Stimulated activated CD4-positive, alpha-beta T cell treated with anti-CD3 and anti-CD28 coated beads, Interleukin-15, amount 100 ng/mL, for 1 hour (primary cell): Measurements from ENCODE around the gene HDAC8.

Experiments used
- DNase-seq, 2 donors: peaks; one replicate each; pipeline ENCODE4 v3.0.0-alpha.2; 2020; ENCODE audit warnings: low read depth in 1 of 2, low spot score in 1 of 2

Gene HDAC8

DNA sequence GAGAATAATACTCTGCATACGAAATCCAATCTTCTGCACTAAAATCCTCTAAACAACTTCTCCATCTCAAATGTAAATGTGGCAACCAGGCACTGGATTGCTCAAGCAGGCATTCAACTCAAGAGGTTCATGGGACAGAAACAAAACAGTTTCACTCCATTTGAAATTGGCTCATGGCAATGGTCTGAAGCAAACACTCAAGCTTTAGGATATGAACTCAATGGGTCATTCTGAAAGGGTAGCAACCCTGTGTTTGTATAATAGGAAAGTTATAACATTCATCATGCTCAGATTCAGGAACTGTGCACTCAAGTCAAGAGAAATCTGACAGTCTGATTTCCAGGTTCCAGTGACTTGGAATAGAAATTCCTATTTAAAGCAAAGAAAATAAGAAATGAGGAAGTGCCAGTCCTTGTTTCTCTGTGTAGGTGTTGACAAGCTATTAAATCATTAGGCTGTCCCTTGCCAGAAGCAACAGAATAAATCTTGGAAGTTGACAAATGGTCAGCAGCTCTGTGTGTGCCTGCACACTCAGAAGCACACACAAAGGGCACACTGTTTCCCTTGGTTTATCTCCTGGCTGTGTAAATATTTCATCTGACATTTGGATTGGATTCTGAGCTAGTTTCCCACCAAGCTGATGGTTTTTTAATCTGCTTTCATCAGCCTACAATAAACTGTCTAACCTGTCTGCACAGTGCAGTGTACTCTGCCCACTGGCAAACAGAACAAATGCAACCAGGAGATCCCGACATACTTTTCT lies 191.0 kb downstream of the HDAC8 start:
- no peak for DNase-seq

DNA sequence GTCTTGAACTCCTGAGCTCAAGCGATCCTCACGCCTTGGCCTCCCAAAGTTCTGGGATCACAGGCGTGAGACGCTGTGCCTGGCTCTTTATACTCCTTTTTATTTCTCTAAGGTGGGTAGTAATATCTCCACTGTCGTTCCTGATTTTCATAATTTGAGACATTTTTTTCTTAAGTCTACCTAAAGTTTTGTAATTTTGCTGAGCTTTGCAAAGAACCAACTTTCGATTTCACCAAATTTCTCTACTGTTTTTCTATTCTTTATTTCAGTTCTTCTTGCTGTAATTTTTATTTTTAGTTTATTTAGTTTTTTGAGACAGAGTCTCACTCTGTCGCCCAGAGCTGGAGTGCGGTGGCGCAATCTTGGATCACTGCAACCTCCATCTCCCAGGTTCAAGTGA lies 196.5 kb downstream of the HDAC8 start:
- DNase-seq: no peak

DNA sequence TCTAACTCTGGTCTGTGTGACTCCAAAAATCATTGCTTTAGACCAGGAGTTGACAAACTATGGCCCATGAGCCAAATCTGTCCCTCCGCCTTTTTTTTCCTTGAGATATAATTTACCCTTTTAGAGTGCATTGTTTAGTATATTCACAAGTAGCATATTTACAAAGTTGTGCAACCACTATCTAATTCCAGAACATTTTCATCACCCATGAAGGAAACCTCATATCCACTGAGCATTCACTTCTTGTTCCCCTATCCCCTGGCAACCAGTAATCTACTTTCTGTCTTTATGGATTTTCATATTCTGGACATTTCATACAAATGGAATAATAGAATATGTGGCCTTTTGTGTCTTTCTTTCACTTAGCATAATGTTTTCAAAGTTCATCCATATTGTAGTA lies 199.5 kb downstream of the HDAC8 start:
- DNase-seq: no peak

DNA sequence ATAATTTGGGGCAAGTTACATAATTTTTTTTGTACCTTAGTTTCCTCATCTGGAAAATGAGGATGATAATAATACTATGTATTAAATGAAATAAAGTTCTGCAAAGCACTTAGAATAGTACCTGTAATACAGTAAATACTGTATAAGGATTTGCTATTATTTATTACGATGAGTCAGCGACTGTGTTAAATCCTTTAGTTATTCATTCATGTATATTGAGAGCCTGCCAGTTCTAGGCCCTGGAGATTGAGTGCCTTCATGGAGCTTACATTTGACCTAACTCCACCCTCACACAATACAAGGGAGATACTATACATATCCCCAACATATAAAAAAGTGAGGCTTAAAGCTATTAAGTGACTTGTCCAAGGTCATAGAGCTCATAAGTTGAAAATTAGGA lies 199.9 kb downstream of the HDAC8 start:
- DNase-seq: no peak

DNA sequence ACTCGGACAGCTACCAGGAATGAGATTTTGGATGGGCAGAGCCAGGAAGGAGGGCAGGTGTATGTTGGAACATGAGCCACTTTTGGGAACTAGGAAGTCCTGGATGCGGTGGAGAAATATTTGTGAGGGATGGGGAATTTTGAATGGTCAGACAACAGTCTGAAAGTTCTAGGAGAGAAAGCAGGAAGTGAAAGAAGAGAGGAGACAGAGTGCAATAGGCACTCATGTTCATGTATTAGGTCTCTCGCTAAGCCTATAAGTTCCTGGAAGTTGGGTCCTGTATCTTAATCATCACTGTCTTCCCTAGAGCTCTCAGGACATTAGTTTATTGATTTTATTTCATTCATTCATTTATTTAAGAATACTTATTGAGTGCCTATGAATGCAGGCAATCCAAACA lies 201.2 kb downstream of the HDAC8 start:
- DNase-seq: no peak

DNA sequence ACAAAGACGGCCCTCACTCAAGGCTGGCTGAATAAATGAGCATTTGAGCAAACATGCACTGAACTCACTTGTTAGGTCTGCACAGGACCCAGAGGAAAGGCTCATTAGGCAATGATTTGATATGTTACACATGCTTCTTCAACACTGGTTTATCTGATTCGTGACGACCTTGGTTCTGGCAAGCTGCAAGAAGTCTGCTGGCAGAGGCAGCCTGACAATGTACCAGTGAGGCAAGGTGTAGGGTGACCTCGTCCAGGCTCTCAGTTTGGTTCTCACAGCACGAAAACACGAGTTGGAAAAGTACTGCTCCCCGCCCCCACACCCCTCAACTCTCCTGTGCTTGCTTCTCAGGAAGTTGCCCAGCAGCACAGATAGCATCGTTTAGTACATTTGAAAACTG lies 203.8 kb downstream of the HDAC8 start:
- no peak for DNase-seq

DNA sequence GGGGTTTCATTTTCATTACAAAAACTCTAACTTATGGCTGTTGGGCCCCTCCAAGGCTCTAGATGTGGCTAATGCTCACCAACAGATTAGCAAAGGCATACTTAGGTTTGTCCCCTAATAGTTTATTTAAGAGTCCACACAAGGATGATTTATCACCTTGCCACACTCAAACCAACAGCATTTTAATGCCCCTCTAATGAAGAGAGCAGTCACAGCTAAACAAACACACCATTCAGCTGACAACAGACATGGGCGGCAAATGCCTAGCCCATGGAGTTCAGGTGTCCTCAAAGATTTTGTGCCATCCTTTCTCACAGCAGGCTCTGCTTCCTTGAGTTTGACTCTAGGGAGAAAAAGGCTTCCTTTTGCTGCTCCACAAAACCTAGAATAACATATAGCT lies 205.1 kb downstream of the HDAC8 start:
- DNase-seq: no peak

DNA sequence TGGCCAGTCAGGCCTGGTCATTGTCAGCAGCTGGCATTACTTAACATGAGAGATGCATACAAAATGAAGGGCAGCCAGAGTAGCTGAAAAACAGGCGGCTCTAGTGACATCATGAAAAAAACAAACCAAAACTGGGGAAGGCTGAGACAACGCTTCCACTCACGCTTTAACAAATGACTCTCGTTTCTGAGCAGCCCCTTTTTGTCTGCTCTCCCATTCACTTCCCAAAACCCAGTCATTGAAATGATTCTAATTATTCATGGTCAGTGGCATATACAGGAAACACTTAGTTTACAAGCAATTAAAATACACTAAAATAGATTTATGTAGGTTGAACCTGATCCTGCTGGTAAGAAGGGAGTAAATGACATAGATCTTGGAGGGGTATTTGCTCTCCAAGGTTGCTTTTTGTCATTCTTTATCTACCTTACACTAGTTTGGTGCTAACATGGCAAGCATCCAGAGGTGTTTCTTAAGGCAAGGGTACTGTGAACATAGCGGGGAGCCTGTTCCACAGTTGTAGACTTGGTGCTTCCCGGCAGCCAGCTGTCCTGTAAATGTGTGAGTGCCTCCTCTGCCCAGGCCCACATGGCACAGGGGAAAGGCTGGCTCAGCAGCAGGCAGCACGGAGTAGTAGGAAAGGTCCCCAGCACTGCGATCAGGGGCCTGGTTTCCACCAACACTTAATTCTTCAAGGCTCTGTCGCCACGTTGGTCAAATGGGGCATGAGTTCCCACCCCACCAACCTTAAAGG lies 205.8 kb downstream of the HDAC8 start:
- no peak for DNase-seq

DNA sequence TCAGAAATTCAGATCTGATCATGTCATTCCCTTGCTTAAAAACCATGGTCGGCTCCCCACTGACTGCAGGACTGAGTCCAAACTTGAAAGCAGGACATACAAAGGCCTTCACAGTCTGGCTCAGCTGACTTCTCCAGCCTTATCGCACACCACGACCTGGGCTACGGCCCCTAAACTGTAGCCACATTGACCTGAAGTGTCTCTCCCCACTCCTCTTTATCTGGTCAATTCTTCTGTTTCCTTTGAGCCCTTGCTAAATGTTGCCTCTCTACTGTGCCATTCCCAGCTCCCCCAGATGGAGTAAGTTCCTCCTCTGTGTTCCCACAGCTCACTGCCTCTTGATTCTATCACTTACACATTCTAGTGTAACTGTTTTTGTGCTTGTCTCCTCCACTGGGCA lies 206.5 kb downstream of the HDAC8 start:
- no peak for DNase-seq

DNA sequence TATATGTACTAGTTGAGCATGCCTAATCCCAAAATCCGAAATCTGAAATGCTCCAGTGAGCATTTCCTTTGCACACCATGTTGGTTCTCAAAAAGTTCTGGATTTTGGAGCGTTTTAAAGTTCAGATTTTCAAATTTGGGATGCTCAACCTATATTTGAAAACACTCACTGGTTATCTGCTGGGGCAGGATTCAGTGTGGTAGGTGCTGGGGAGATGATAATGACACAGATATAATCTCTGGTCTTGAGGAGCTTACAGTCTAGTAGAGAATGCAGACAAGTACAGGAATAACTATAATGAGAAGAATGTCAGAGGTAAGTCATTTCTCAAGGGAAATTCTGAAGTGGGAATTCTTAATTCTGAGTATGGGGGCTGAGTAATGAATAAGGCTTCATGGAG lies 207.5 kb downstream of the HDAC8 start:
- no peak for DNase-seq

DNA sequence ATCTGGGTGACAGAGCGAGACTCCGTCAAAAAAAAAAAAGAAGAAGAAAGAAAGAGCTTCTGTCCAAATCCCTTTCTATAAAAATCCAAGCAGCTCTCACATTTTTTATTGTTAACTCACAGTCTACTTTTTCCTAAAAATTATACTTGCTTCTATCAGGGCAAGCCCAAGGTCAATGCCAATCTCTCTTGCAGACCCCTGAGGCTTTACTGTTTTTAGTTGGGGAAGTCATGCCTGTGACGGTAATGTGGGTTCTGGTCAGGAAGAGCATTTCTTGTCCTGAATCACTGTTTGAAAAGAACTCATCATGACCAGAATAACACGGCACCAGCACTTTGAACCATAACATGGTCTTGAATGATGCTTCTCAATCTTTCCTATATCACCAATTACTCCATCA lies 212.3 kb downstream of the HDAC8 start:
- DNase-seq: no peak

DNA sequence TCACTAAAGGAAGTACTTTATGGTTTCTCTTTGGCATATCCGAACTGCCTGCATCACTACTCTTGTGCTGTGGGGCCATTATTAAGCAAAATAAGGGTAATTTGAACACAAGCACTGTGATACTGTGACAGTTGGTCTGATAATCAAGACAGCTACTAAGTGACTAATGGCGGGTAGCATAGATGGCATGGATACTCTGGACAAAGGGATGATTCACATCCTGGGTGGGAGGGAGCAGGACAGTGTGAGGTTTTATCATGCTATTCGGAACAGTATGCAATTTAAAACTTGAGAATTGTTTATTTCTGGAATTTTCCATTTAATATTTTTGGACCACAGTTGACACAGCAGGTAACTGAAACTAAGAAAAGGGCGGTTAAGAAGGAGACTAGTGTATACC lies 214.3 kb downstream of the HDAC8 start:
- DNase-seq: no peak

DNA sequence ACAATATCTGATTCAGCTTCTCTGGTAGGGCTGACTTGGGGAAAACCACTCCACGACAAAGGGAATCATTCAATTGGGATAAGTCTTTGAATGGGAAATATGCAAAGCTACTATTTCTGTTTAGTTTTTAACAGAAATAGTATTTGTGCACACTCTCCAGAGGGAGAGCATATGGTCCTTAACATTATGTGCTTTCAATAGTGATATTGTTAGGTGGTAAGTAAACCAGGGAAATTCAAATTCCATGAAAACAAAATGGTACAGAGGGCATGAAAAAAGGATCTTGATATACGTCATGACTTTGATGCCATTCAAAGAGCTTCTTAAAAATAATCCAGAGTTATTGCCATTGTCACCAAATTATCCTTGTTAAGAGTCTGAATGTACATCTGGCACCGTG lies 219.9 kb downstream of the HDAC8 start:
- DNase-seq: no peak

DNA sequence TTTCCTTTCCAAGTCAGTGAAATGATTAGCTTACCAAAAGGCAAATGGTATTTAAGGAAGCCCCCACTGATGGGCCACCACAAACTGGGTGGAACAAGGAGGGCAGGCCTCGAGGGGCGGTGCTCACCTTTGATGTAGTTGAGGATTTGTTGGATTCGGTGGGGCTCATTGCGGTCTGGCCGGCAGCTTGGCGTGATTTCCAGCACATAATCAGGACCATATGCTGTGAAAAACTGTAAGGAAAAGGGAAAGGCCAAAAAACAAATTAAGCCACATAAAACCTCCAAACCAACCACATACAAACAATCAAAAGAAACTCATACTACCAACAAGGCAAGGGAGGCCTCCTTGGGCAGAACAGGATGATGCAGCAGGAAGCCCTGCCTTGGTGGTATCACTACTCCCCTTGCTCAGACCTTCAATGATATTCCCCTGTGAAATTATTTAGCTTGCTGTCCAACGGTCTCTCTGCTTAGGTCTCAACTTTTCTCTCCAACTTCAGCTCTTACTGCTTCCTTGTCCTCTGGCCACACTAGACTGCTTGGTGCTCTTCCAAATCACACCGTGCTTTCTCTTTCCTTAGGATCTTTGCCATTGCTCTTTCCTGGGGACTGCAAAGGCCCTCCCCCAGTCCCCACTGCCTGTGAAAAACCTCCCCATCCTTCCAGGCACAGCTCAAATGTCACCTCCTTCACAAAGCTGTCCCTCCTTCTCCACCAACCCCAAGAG lies 220.9 kb downstream of the HDAC8 start:
- no peak for DNase-seq

DNA sequence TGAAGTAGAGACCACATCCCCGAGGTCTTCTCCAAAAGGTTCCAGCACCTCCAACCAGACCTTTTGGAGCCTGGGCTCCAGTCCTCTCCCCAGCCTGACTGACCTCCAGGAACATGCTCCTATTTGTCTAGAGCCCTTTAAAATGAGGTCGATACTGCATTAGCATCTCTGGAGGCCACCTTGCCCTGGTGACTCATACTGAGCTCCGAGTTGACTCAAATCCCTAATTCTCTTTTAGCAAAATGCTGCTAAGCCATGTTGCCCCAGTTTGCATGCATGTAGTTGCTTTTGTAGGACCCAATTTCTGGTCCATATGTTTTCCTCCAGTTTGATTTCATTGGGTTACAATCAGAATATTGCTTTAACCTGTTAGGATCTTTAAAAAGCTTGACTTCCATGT lies 223.5 kb downstream of the HDAC8 start:
- DNase-seq: no peak

DNA sequence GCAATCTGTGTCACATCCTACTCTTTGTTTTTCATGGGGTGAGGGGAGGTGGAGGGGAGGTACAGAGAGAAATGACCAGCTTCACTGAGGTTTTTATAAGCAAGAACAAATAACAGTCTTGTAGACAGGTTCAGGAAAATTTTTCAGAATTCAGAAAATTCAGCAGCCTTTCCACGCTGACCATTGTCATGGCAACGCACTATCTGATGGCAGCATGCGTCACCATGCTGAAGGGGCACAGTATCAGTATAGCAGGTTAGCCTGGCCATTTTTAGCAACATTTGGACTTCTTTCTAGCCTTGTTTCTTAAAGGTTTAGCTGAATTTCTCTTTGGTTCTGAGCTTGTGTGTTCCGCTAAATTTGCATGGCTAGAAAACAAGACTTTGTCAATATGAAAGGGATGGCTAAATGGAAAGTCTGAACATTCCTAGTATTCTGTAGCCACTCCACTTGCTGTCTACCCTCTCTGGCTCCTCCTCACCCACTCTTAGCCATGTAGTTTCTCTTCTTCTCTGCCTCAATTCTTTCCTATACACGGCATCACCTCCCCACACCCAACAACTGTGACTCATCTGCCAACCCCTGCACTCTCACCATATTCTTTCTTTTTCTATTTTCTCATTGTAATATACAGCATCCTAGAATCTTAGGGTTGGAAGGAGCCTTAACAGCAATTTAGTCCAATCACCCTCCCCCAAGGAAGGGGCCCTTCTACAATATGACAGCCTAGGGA lies 224.2 kb downstream of the HDAC8 start:
- no peak for DNase-seq

DNA sequence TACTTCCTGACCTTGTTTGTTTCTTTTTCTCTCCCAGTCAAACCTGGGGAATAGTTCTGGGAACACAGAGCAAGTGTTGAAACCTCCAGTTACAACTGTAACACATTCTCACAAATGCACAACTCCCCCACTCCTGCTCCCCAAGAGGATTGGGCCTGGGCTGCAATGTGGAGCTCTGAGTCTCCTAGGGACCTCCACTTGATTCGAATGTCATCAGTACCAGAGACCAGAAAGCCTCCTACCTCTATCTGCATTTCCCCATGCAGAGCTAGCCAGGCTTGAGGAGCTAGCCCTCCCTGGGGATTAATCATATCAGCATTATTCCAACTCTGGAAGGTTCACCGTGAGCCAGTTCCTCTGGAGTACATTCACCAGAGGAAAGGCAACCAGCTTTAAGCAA lies 225.3 kb downstream of the HDAC8 start:
- no peak for DNase-seq

DNA sequence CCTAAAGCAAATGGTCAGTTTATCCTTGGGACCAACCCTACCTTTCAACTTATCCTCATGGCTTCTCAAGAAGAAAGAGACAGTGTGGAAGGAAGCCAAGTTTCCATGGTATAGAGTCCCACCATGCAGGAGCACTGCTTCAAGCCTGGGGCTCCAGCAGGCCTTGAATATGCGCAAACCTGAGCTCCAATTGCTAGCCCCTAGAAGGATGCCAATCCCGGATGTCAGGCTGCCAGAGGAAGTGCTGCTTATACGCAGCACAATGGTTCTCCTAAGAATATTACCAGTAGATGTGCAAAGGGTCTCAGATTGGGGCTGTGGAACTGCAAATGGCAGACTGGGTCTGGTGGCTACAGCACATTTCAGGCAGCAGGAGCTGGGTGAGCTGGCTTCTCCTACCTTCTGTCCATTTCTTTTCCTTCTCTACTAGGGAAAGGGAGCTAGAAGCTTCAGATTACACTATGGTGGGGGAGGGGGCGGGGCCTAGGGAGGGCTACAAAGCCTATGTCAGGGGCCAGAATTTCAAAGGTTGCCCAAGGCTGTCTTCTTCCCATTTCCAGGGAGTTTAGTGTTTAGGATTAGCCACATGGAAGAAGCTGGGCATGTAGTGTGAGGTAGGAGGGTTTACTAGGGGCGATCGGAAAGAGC lies 226.2 kb downstream of the HDAC8 start:
- no peak for DNase-seq

DNA sequence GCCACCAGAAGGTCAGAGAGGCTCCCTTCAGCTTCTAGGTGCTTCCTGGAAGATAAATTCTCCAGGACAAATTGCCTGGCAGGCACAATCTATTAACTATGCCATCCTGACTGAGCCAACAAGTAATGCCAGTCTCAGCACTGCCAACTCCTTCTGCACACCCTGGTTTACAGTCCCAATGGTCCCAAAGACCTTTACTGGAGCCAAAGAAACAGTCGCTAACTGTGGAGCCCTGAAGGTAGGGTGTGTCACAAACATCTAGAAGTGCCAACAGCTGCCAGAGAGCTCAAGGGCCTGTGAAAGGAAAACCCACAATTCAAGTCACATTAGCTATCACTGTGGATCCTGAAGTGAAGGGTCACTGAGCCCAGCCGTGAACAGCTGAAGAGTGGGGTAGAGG lies 232.0 kb downstream of the HDAC8 start:
- no peak for DNase-seq

DNA sequence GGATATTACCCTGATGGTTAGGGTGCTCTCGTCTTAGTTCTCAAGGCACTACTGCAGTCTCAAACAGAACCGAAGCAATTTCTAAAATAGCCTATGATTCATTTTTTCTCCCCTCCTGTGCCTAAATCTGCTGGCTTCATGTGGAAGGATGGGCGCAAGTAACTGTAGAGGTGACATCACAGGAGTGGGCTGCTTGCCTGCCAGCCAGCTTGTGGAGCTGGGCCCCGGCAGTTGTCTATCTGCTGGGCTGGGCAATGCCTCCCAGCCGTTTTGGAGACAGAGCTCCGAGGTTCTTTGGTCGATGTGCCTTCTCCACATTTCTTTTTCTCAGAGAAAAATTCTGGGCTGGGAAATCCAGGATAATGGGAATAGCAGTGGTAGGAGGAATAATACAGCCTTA lies 232.6 kb downstream of the HDAC8 start:
- no peak for DNase-seq

DNA sequence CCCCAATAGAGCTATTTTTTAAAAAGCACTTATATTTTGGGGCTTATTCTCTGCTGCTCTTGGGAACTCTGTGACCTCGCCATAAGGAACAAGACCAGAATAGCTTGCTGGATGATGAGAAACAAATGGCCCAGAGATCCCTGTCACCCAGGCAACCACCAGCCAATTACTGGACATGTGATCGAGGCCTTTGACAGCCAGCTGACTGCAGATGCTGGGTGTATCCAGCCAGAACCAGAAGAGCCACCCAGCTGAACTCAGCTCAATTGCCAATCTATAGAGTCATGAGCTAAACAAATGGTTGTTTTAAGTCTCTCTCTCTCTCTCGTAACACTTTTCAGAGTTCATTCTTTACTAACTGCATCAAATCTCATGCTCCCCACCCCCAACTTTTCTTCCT lies 242.5 kb downstream of the HDAC8 start:
- DNase-seq: no peak
